ENCODE data around the gene POLR3K.

Gene POLR3K

DNA sequence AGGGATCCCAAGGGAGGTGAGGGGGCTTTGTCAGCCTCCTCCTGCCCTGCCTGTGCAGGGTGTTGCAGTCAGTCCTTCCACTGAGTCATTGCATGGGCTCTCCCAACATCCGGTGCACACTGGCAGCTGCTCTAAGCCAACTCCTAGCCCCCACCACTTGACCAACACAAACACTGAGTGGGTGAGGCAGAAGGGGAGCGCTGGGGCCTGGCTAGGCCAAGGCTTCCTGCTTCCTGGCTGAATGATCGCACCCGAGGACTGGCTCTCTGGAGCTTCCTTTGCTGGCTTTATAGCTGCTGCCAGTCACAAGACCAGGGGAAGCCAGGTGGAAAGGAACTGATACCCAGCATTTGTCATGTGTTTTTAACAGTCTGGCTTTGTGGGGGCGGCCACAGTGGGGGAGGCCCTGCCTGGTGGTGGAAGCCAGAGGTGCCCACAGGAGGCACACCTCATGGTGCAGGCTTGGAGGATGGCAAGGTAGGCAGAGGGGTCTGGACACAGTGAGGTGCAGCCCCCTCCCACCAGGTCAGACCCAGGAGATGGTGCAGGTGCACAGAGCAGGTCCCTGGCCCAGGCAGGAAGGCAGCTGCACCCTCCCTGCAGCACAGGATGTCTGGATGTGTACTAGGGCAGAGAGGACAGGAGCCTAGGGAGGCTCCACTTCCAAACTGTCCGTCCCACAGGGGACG lies 31.5 kb upstream of the POLR3K start:
- TF ChIP-seq, protein P1, sequence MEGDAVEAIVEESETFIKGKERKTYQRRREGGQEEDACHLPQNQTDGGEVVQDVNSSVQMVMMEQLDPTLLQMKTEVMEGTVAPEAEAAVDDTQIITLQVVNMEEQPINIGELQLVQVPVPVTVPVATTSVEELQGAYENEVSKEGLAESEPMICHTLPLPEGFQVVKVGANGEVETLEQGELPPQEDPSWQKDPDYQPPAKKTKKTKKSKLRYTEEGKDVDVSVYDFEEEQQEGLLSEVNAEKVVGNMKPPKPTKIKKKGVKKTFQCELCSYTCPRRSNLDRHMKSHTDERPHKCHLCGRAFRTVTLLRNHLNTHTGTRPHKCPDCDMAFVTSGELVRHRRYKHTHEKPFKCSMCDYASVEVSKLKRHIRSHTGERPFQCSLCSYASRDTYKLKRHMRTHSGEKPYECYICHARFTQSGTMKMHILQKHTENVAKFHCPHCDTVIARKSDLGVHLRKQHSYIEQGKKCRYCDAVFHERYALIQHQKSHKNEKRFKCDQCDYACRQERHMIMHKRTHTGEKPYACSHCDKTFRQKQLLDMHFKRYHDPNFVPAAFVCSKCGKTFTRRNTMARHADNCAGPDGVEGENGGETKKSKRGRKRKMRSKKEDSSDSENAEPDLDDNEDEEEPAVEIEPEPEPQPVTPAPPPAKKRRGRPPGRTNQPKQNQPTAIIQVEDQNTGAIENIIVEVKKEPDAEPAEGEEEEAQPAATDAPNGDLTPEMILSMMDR (conservative IDR thresholded peaks at IDR 0.05) = no peak
- H3K27ac ChIP-seq = no peak overlapping the region

- TF ChIP-seq, protein P1 (conservative IDR thresholded peaks at IDR 0.05) = no peak
- no peak overlapping the region for H3K27ac ChIP-seq
Observed at GRCh38 chr16:83781-84615, 30.6 kb upstream of the POLR3K start.

- TF ChIP-seq, protein P1 (conservative IDR thresholded peaks at IDR 0.05) = no peak
- H3K27ac ChIP-seq = no peak overlapping the region
Observed at GRCh38 chr16:83060-83603, 29.7 kb upstream of the POLR3K start.

GRCh38 chr16:79151-80054 lies 26.0 kb upstream of the POLR3K start:
- H3K27ac ChIP-seq = peak overlapping the region; percentile 81
- TF ChIP-seq, protein P1 (conservative IDR thresholded peaks at IDR 0.05) = no peak

- TF ChIP-seq, protein P1 (conservative IDR thresholded peaks at IDR 0.05) = no peak
Observed at GRCh38 chr16:78444-79150, 25.2 kb upstream of the POLR3K start.

DNA sequence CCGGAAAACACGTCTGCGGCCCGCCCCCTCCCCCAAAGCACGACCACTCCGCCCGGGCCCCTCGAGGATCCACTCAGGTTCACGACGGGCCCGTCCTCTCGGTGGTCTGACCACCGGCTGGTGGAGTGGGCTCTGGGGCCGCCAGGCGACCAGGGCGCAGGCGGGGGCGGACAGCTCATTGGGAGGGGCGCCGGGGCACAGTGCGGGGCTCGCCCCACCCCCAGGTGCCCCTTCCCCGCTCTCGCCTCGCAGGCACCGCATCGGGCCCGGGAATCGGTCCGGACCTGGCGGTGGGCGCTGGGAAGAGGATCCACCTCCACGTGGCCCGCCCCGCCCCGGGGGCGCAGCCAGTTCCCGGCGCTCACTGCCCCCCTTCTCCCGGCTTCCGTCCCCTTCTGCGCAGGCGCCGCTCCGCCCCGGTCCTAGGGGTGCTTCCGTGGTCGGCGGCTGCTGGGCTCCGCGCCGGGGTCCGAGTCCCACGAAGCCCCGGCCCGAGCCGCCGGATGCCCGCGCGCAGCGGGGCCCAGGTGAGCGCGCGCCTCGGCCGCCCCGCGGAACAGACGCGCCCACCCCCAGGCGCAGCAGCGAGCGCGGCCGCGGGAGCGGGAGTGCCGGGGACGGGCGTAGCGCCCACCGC lies 24.5 kb upstream of the POLR3K start, which contains the start of gene MPG:
Gene MPG (plus strand): TSS at position 419 of the 637 bp plus-strand sequence. CDS start 85 bp downstream, at position 504.
- H3K27ac ChIP-seq = peak within 1 kb of the TSS; percentile 81
- TF ChIP-seq, protein P1 (conservative IDR thresholded peaks at IDR 0.05) = no peak

More at GRCh38 chr16:78444-79150, 25.2 kb upstream of the POLR3K start:
- H3K27ac ChIP-seq = peak overlapping the region; percentile 81
